ENCODE data around the gene EP400. TPM values are rescaled to one million over a fixed set of nuclear protein-coding genes. Genes with fewer than 3 reads are reported as not detected.

The EP400 gene
- total and polyA plus RNA-seq, 2 of the 8 experiments (the other 6 are each of a cell fraction or from before 2014, with no cell fraction given): 13.1 to 69.7 TPM

DNA sequence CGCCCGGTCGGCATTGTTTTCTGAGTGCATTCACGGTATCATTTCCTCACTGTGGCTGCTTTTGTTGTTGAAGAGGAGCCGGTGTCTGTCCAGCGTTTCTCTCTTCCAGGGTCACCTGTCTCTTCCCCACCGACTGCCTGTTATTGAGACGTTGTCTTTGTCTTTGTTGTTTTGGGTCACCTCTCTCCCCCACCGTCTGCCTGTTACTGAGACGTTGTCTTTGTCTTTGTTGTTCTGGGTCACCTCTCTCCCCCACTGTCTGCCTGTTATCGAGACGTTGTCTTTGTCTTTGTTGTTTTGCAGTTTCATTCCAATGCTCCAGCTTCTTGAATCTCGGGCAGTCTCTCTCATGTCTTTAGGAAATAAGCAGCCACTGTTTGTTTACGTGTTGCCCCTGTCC, 124.5 kb downstream of the EP400 start:
- 83% methylated on average over 14 of the region's 14 CpGs; no CpG with 5 or more reads in 1 of the 2 experiments for WGBS, 2 experiments (ENCODE audit: extremely low coverage in 1 of 2, insufficient coverage in 1 of 2, insufficient read length in 1 of 2, insufficient replicate concordance in 2 of 2, low coverage in 1 of 2, low lambda C conversion rate in 2 of 2, missing lambda C conversion rate in 1 of 2)

More for the DNA sequence above, 124.5 kb downstream of the EP400 start:
- FAIRE-seq: no peak
- Histone ChIP-seq H3K79me1 (ENCODE audit: low read depth, low read length) (no peaks in the 10 kb centered on the region; the same call in 1 of the 2 replicates), H3K23me2 (ENCODE audit: low read depth, low read length) (no peaks in the 10 kb centered on the region), H3K36me3 (ENCODE audit: control insufficient read depth in 2 of 4, insufficient read depth in 4 of 4, low read length in 3 of 4) (peaks cover 26 to 48% (median 42%) of the 10 kb centered on the region in 4 experiments), H3K9ac (replicated peaks in 1 of 4; ENCODE audit: extremely low read depth in 1 of 4, low read depth in 3 of 4, low read length in 3 of 4) (no peak overlapping the region), H3K56ac (replicated peaks; ENCODE audit: insufficient read length, low read depth, low read length) (no peak overlapping the region), H2BK15ac (ENCODE audit: low read length) (no peak overlapping the region), H4K20me1 (replicated peaks in 1 of 2; ENCODE audit: control insufficient read depth in 1 of 2, insufficient read depth in 2 of 2, low read length in 2 of 2) (peaks cover 0 to 6% of the 10 kb centered on the region in 2 experiments), H3K4me2 (ENCODE audit: insufficient read depth in 1 of 2, low read depth in 2 of 2, low read length in 2 of 2) (no peak overlapping the region), H2BK5ac (ENCODE audit: low read depth, low read length) (no peak overlapping the region), H3K27me3 (replicated peaks in 1 of 4; ENCODE audit: control insufficient read depth in 3 of 4, extremely low read depth in 1 of 4, insufficient read depth in 3 of 4, low read length in 3 of 4) (no peaks in the 10 kb centered on the region), H2BK12ac (ENCODE audit: low read depth, low read length) (no peak overlapping the region), H4K91ac (replicated peaks; ENCODE audit: insufficient read length, low read length) (no peak overlapping the region), H2BK120ac (replicated peaks; ENCODE audit: low read depth, low read length) (no peak overlapping the region), H3K14ac (ENCODE audit: insufficient read length) (no peak overlapping the region), H2AFZ (ENCODE audit: low read length) (no peak overlapping the region), H3K23ac (ENCODE audit: insufficient read length) (no peak overlapping the region), H4K8ac (ENCODE audit: extremely low read depth, insufficient read depth, low read length) (no peak overlapping the region), H3K9me3 (ENCODE audit: insufficient read depth in 2 of 2, low read depth in 1 of 2, low read length in 1 of 2) (no peaks in the 10 kb centered on the region), H3K4me3 (ENCODE audit: extremely low read depth in 1 of 4, insufficient read depth in 2 of 4, low read depth in 3 of 4, low read length in 4 of 4) (no peak overlapping the region), H3K79me2 (ENCODE audit: control insufficient read depth in 1 of 2, insufficient read depth in 2 of 2, low read length in 2 of 2) (no peaks in the 10 kb centered on the region), H3K4ac (replicated peaks; ENCODE audit: insufficient read length, low read depth, low read length) (no peak overlapping the region), H2BK20ac (ENCODE audit: low read length) (no peak overlapping the region), H4K5ac (ENCODE audit: insufficient read length, low read depth, low read length) (no peak overlapping the region), H3K4me1 (replicated peaks in 1 of 4; ENCODE audit: control insufficient read depth in 3 of 4, insufficient read depth in 4 of 4, low read length in 3 of 4) (no peaks in the 10 kb centered on the region), H3K27ac (ENCODE audit: low read depth, low read length) (no peak overlapping the region), H3K18ac (ENCODE audit: extremely low read depth, low read length) (no peak overlapping the region), H2AK5ac (ENCODE audit: low read depth, low read length) (no peak overlapping the region)
- DNase-seq (ENCODE audit: low read depth in 1 of 2, low spot score in 2 of 2): no peak
- TF ChIP-seq, protein P1, sequence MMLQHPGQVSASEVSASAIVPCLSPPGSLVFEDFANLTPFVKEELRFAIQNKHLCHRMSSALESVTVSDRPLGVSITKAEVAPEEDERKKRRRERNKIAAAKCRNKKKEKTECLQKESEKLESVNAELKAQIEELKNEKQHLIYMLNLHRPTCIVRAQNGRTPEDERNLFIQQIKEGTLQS (IDR thresholded peaks at IDR 0.05; ENCODE audit: insufficient read depth, low read depth, low read length): no peak
- TF ChIP-seq SUZ12 (IDR thresholded peaks at IDR 0.05; ENCODE audit: low read length): no peak
- no peak for TF ChIP-seq POLR2AphosphoS5 (IDR thresholded peaks at IDR 0.05; ENCODE audit: low read depth, low read length)
- TF ChIP-seq TCF12 (IDR thresholded peaks at IDR 0.05; ENCODE audit: low read depth, low read length): no peak
- TF ChIP-seq NRF1 (IDR thresholded peaks at IDR 0.05; ENCODE audit: low read depth, low read length): no peak
- no peak for TF ChIP-seq POLR2A (IDR thresholded peaks at IDR 0.05; ENCODE audit: control extremely low read depth in 1 of 2, low read depth in 2 of 2, low read length in 2 of 2)
- ChIA-PET CTCF (ENCODE audit: partially characterized antibody) (interaction anchor here (1.1 kb wide), 1 partner anchor 11 kb away, joined by 3 read pairs; no protein-coding TSS in a partner anchor), POLR2A (ENCODE audit: partially characterized antibody) (no interaction called here)

Data from H1 (cell line).